K562 (cell line): ENCODE data around the gene OR7G1. TPM values are rescaled to one million over a fixed set of nuclear protein-coding genes. Genes with fewer than 3 reads are reported as not detected.

Experiments used
- CREBBP ChIP-seq: IDR thresholded peaks from one replicate; pipeline ENCODE4 v1.6.1; 2012; ENCODE audit warnings: low read depth, mild to moderate bottlenecking, control low read depth, inconsistent platforms, low read length
- DACH1 ChIP-seq: fragments of 450-650 bp; IDR thresholded peaks from 2 replicates; pipeline ENCODE4 v1.6.1; 2018; ENCODE audit not compliant: partially characterized antibody
- ETV6 ChIP-seq, 3 experiments: fragments of 150-350 bp in 1 of 3; sonication (generic) in 1 of 3; formaldehyde crosslinking in 1 of 3; IDR thresholded peaks; 2 replicates each; pipeline versions ENCODE4 v1.6.1 to v1.8.0; 2014 to 2022; ENCODE audit warnings: borderline replicate concordance in 2 of 3, low read depth in 2 of 3, antibody characterized with exemption in 1 of 3, low read length in 1 of 3, mild to moderate bottlenecking in 1 of 3, missing genetic modification reagents in 1 of 3
- GTF2A2 ChIP-seq: IDR thresholded peaks from 2 replicates; pipeline ENCODE4 v1.6.1; 2016; ENCODE audit warnings: mild to moderate bottlenecking, missing genetic modification characterization, missing compliant biosample characterization
- ILK ChIP-seq: fragments of 450-650 bp; IDR thresholded peaks from 2 replicates; pipeline ENCODE4 v1.6.1; 2016; ENCODE audit warnings: missing genetic modification characterization, low read depth, mild to moderate bottlenecking, missing compliant biosample characterization, moderate library complexity, borderline replicate concordance
- JUN ChIP-seq, 2 experiments: sonication (generic) in 1 of 2; formaldehyde crosslinking in 1 of 2; IDR thresholded peaks; 2 replicates each; pipeline versions ENCODE4 v1.6.1 to v1.8.0; 2012 to 2022; ENCODE audit warnings: borderline replicate concordance in 2 of 2, mild to moderate bottlenecking in 2 of 2, improper control_type of control experiment in 1 of 2, low read depth in 1 of 2, low read length in 1 of 2, missing genetic modification reagents in 1 of 2
- NFXL1 ChIP-seq: fragments of 450-650 bp; formaldehyde crosslinking; IDR thresholded peaks from 2 replicates; pipeline ENCODE4 v1.4.0; 2021; ENCODE audit warnings: mild to moderate bottlenecking
- NKRF ChIP-seq: fragments of 450-650 bp; IDR thresholded peaks from 2 replicates; pipeline ENCODE4 v1.6.1; 2016; ENCODE audit warnings: borderline replicate concordance
- POLR2AphosphoS2 ChIP-seq: IDR thresholded peaks from 2 replicates; pipeline ENCODE4 v1.6.1; 2012; ENCODE audit warnings: low read length, improper control_type of control experiment
- POLR2G ChIP-seq: fragments of 200-400 bp; formaldehyde crosslinking; IDR thresholded peaks from 2 replicates; pipeline ENCODE4 v1.6.1; 2017; ENCODE audit warnings: low read depth, mild to moderate bottlenecking, antibody characterized with exemption, low read length, moderate library complexity
- SMAD4 ChIP-seq: fragments of 250-450 bp; sonication (Bioruptor Pico); conservative IDR thresholded peaks from 2 replicates; pipeline ENCODE4 v1.8.0; 2021; ENCODE audit warnings: inconsistent platforms, mild to moderate bottlenecking, moderate library complexity
- SUPT5H ChIP-seq: fragments of 450-650 bp; IDR thresholded peaks from 2 replicates; pipeline ENCODE4 v1.6.1; 2016
- TCF7 ChIP-seq: sonication (generic); IDR thresholded peaks from 2 replicates; pipeline ENCODE4 v1.6.1; 2016; ENCODE audit warnings: antibody characterized with exemption, borderline replicate concordance
- ZNF12 ChIP-seq: sonication (generic); formaldehyde crosslinking; IDR thresholded peaks from 2 replicates; pipeline ENCODE4 v1.4.0; 2020; ENCODE audit warnings: mild to moderate bottlenecking, missing genetic modification reagents
- ZNF347 ChIP-seq: fragments of 450-650 bp; formaldehyde crosslinking; IDR thresholded peaks from 2 replicates; pipeline ENCODE4 v1.4.0; 2020; ENCODE audit warnings: low read depth, mild to moderate bottlenecking, moderate library complexity
- ZNF707 ChIP-seq: fragments of 250-450 bp; sonication (Bioruptor Pico); conservative IDR thresholded peaks from 2 replicates; pipeline ENCODE4 v1.8.0; 2022; ENCODE audit warnings: inconsistent platforms, mild to moderate bottlenecking, moderate library complexity
- ZNF764 ChIP-seq: fragments of 250-450 bp; sonication (Bioruptor Pico); IDR thresholded peaks from 2 replicates; pipeline ENCODE4 v1.4.0; 2020; ENCODE audit warnings: low read depth, mild to moderate bottlenecking, moderate library complexity
- ZNF766 ChIP-seq: fragments of 200-800 bp; sonication (Bioruptor generic); conservative IDR thresholded peaks from 2 replicates; pipeline ENCODE4 v1.6.1; 2016; ENCODE audit warnings: missing genetic modification characterization, missing compliant biosample characterization
- polyA plus RNA-seq, 8 experiments: library from polyadenylated mRNA; depleted of rRNA in 4 of 8; stranded (reverse) in 5 of 8; unstranded in 3 of 8; fragments of >200 nt; fragmentation: Nextera tagmentation in 2 of 8; fragmentation: Illumina TruSeq in 1 of 8; extraction: Ambion mirVana in 2 of 8; extraction: Trizol in 1 of 8; gene quantifications; 2 replicates each; pipeline versions ENCODE4 v1.2.1 to v1.2.3, GENCODE V29; 2011 to 2014; ENCODE audit warnings: inconsistent platforms in 1 of 8, missing spikeins in 1 of 8
- total RNA-seq, 7 experiments: library from RNA; depleted of rRNA in 6 of 7; stranded (reverse); fragments of >200 nt in 6 of 7; fragmentation: Illumina TruSeq in 2 of 7; extraction: Trizol in 2 of 7; gene quantifications; 2 replicates each; pipeline versions ENCODE4 v1.2.1 to v1.2.3, GENCODE V29; 2011 to 2021; ENCODE audit warnings: low replicate concordance in 1 of 7
- TF ChIP-seq, protein P1 (sequence below): sonication (generic); formaldehyde crosslinking; IDR thresholded peaks from 2 replicates; pipeline ENCODE4 v1.8.0; 2022; ENCODE audit warnings: mild to moderate bottlenecking, missing genetic modification reagents, borderline replicate concordance
- TF ChIP-seq, protein P2 (sequence below): fragments of 250-450 bp; sonication (Bioruptor Pico); IDR thresholded peaks from 2 replicates; pipeline ENCODE4 v1.5.0; 2021; ENCODE audit warnings: mild to moderate bottlenecking, borderline replicate concordance

OR7G1 gene
- total and polyA plus RNA-seq, 9 of the 15 experiments (the other 6 are each of a cell fraction or from before 2014, with no cell fraction given), result not detected

- TF ChIP-seq GTF2A2 (tag) (no peak), ZNF764 (CRISPR knock-in tag) (no peak), SMAD4 (no peak), ZNF707 (CRISPR knock-in tag) (no peak), SUPT5H (peak; percentile 95), POLR2AphosphoS2 (no peak), CREBBP (no peak), ETV6 (IDR thresholded peaks at IDR 0.05; ENCODE audit: borderline replicate concordance in 1 of 2, low read depth in 2 of 2, low read length in 1 of 2) (no peak), ETV6 (CRISPR knock-in tag; IDR thresholded peaks at IDR 0.05; ENCODE audit: borderline replicate concordance) (no peak), ZNF12 (CRISPR knock-in tag) (no peak), ILK (tag) (no peak), JUN (IDR thresholded peaks at IDR 0.05; ENCODE audit: borderline replicate concordance, low read depth, low read length) (no peak), JUN (CRISPR knock-in tag; IDR thresholded peaks at IDR 0.05; ENCODE audit: borderline replicate concordance) (peak; percentile 53; the same call in 1 of the 2 replicates), NFXL1 (CRISPR knock-in tag) (no peak), TCF7 (no peak), ZNF766 (CRISPR knock-in tag) (peak; percentile 53; the same call in 1 of the 2 replicates), POLR2G (peak; percentile 92), ZNF347 (CRISPR knock-in tag) (no peak), NKRF (peak; percentile 85; the same call in 1 of the 2 replicates), DACH1 (no peak)
- TF ChIP-seq, protein P1, sequence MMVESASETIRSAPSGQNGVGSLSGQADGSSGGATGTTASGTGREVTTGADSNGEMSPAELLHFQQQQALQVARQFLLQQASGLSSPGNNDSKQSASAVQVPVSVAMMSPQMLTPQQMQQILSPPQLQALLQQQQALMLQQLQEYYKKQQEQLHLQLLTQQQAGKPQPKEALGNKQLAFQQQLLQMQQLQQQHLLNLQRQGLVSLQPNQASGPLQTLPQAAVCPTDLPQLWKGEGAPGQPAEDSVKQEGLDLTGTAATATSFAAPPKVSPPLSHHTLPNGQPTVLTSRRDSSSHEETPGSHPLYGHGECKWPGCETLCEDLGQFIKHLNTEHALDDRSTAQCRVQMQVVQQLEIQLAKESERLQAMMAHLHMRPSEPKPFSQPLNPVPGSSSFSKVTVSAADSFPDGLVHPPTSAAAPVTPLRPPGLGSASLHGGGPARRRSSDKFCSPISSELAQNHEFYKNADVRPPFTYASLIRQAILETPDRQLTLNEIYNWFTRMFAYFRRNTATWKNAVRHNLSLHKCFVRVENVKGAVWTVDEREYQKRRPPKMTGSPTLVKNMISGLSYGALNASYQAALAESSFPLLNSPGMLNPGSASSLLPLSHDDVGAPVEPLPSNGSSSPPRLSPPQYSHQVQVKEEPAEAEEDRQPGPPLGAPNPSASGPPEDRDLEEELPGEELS (CRISPR knock-in tag), result no peak
- TF ChIP-seq, protein P2, sequence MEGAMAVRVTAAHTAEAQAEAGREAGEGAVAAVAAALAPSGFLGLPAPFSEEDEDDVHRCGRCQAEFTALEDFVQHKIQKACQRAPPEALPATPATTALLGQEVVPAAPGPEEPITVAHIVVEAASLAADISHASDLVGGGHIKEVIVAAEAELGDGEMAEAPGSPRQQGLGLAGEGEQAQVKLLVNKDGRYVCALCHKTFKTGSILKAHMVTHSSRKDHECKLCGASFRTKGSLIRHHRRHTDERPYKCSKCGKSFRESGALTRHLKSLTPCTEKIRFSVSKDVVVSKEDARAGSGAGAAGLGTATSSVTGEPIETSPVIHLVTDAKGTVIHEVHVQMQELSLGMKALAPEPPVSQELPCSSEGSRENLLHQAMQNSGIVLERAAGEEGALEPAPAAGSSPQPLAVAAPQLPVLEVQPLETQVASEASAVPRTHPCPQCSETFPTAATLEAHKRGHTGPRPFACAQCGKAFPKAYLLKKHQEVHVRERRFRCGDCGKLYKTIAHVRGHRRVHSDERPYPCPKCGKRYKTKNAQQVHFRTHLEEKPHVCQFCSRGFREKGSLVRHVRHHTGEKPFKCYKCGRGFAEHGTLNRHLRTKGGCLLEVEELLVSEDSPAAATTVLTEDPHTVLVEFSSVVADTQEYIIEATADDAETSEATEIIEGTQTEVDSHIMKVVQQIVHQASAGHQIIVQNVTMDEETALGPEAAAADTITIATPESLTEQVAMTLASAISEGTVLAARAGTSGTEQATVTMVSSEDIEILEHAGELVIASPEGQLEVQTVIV (CRISPR knock-in tag), result no peak; the same call in 1 of the 2 replicates
Measured at GRCh38 chr19:9140159-9140874, 24.8 kb upstream of the OR7G1 start, which contains the start of gene ZNF317 (continued).
